ENCODE measurements around the gene MAP4K4. TPM values are rescaled to one million over a fixed set of nuclear protein-coding genes. Genes with fewer than 3 reads are reported as not detected.

The MAP4K4 gene
- total RNA-seq, 1 experiment from 2014 or later: 162 TPM

DNA sequence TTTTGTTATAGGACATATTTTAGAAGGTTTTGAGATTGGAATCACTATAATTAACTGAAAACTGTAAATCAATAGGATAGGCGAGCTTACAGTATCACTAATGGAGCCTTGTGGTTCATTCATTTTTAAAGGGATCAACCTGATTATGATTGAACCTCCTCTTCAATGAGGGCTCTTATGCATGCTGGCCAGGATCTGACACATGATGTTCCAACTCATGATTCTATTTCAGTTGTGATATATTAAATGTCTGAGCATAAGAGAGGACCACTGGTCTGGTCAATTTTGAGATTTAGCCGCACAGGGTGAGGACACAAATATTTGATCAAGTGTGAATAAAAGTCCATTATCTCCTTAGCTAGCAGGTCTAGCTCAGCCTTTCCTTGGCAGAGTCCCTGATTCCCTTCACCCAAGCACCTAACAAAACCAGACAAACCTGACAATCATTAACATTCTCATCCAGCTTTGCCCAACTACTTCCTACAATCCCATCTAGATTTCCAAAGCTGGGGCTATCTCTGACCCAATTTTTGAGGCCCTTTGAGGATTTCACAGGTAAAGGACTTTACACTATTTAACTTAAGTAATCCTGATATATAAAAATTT lies 6.9 kb upstream of the MAP4K4 start:
- CTCF ChIA-PET: interaction anchor here (0.5 kb wide), 1 partner anchor 192 kb away, joined by 4 read pairs; no protein-coding TSS in a partner anchor
- intact Hi-C loops (cut with micrococcal nuclease): no loop called here
- no peaks in the 10 kb centered on the region for H3K36me3 Mint-ChIP-seq (ENCODE audit: insufficient read depth, unreplicated experiment)
- no TSS peak for BruUV-seq (replicated peaks)
- no peak overlapping the region for H3K27ac Mint-ChIP-seq (ENCODE audit: low read depth, unreplicated experiment)
- no peaks in the 10 kb centered on the region for H3K4me1 Mint-ChIP-seq (ENCODE audit: insufficient read depth, unreplicated experiment)
- TF ChIP-seq, protein P1, sequence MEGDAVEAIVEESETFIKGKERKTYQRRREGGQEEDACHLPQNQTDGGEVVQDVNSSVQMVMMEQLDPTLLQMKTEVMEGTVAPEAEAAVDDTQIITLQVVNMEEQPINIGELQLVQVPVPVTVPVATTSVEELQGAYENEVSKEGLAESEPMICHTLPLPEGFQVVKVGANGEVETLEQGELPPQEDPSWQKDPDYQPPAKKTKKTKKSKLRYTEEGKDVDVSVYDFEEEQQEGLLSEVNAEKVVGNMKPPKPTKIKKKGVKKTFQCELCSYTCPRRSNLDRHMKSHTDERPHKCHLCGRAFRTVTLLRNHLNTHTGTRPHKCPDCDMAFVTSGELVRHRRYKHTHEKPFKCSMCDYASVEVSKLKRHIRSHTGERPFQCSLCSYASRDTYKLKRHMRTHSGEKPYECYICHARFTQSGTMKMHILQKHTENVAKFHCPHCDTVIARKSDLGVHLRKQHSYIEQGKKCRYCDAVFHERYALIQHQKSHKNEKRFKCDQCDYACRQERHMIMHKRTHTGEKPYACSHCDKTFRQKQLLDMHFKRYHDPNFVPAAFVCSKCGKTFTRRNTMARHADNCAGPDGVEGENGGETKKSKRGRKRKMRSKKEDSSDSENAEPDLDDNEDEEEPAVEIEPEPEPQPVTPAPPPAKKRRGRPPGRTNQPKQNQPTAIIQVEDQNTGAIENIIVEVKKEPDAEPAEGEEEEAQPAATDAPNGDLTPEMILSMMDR (IDR thresholded peaks at IDR 0.05; ENCODE audit: unreplicated experiment): no peak
- POLR2A ChIA-PET: no interaction called here
- H3K27me3 Mint-ChIP-seq (ENCODE audit: insufficient read depth, unreplicated experiment): no peaks in the 10 kb centered on the region
- no peak overlapping the region for H3K4me3 Mint-ChIP-seq (ENCODE audit: unreplicated experiment)
- no peak for DNase-seq (ENCODE audit: unreplicated experiment)
- no peaks in the 10 kb centered on the region for H3K9me3 Mint-ChIP-seq (ENCODE audit: unreplicated experiment)

DNA sequence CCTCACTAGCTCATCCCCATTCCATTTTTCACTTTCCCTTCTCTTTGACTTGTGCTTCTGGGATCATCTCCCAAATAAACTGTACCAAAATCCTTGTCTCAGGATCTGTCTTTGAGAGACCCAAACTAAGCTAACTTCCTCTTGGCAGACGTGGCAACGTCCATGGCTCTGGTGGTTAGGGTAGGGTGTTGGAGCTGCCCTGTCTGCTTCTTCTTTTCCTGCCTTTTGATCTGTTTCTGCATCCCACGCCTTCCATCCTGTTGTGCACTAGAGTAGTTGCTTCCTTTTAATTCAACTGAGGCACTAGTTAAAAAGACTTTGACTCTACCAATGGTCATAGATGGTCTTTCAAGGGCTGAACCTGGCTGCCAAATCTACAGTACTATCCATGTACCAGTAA lies 5.5 kb upstream of the MAP4K4 start:
- H3K4me3 Mint-ChIP-seq (ENCODE audit: unreplicated experiment): no peak overlapping the region
- no peaks in the 10 kb centered on the region for H3K9me3 Mint-ChIP-seq (ENCODE audit: unreplicated experiment)
- no peak overlapping the region for H3K27ac Mint-ChIP-seq (ENCODE audit: low read depth, unreplicated experiment)
- H3K36me3 Mint-ChIP-seq (ENCODE audit: insufficient read depth, unreplicated experiment): no peaks in the 10 kb centered on the region
- H3K27me3 Mint-ChIP-seq (ENCODE audit: insufficient read depth, unreplicated experiment): no peaks in the 10 kb centered on the region
- BruUV-seq (replicated peaks): no TSS peak
- POLR2A ChIA-PET: interaction anchor here (0.8 kb wide), 1 partner anchor 26 kb away, joined by 3 read pairs; no protein-coding TSS in a partner anchor
- H3K4me1 Mint-ChIP-seq (ENCODE audit: insufficient read depth, unreplicated experiment): peaks cover 8% of the 10 kb centered on the region
- TF ChIP-seq, protein P1 (IDR thresholded peaks at IDR 0.05; ENCODE audit: unreplicated experiment): no peak
- DNase-seq (ENCODE audit: unreplicated experiment): no peak
- CTCF ChIA-PET: interaction anchor here (0.7 to 1.0 kb wide), 3 partner anchors 66 to 329 kb away, joined by 3 to 4 read pairs (median 3); no protein-coding TSS in a partner anchor
- intact Hi-C loops (cut with micrococcal nuclease): no loop called here

DNA sequence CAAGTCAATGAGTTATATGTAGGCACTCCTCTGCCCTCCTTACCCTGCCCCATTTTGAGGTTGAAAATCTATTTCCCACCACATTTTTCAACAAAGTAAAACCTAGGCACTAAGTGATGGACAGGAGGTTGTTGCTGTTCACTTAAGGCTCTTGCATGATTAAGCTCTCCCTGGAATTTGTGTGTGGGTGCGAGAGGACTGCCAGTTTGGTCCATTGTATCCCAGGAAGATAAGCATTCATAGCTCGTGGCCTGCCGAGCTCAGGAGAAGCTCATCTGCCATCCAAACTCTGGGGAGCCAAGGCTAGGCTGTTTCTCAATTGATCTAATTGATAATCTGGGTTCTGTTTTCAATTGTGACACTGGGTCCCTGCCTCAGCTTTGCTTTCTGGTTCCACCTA lies 4.7 kb upstream of the MAP4K4 start:
- TF ChIP-seq, protein P1 (IDR thresholded peaks at IDR 0.05; ENCODE audit: unreplicated experiment): no peak
- no peaks in the 10 kb centered on the region for H3K9me3 Mint-ChIP-seq (ENCODE audit: unreplicated experiment)
- BruUV-seq (replicated peaks): no TSS peak
- H3K27ac Mint-ChIP-seq (ENCODE audit: low read depth, unreplicated experiment): no peak overlapping the region
- H3K36me3 Mint-ChIP-seq (ENCODE audit: insufficient read depth, unreplicated experiment): no peaks in the 10 kb centered on the region
- H3K4me3 Mint-ChIP-seq (ENCODE audit: unreplicated experiment): no peak overlapping the region
- no peak for DNase-seq (ENCODE audit: unreplicated experiment)
- CTCF ChIA-PET: interaction anchor here (1.5 kb wide), 1 partner anchor 139 kb away, joined by 5 read pairs; no protein-coding TSS in a partner anchor
- peaks cover 8% of the 10 kb centered on the region for H3K4me1 Mint-ChIP-seq (ENCODE audit: insufficient read depth, unreplicated experiment)
- H3K27me3 Mint-ChIP-seq (ENCODE audit: insufficient read depth, unreplicated experiment): no peaks in the 10 kb centered on the region
- intact Hi-C loops (cut with micrococcal nuclease): no loop called here
- POLR2A ChIA-PET: no interaction called here

GRCh38 chr2:101693991-101694588 lies 3.4 kb upstream of the MAP4K4 start:
- Mint-ChIP-seq H3K36me3 (ENCODE audit: insufficient read depth, unreplicated experiment) (no peaks in the 10 kb centered on the region), H3K4me1 (ENCODE audit: insufficient read depth, unreplicated experiment) (peaks cover 8% of the 10 kb centered on the region), H3K27ac (ENCODE audit: low read depth, unreplicated experiment) (no peak overlapping the region), H3K27me3 (ENCODE audit: insufficient read depth, unreplicated experiment) (no peaks in the 10 kb centered on the region), H3K9me3 (ENCODE audit: unreplicated experiment) (no peaks in the 10 kb centered on the region), H3K4me3 (ENCODE audit: unreplicated experiment) (no peak overlapping the region)
- ChIA-PET CTCF (interaction anchor here (0.6 to 1.7 kb wide), 7 partner anchors 47 to 433 kb away, joined by 3 to 5 read pairs (median 4); no protein-coding TSS in a partner anchor), POLR2A (interaction anchor here (0.6 kb wide), 1 partner anchor 43 kb away, joined by 3 read pairs; no protein-coding TSS in a partner anchor)
- no peak for DNase-seq (ENCODE audit: unreplicated experiment)
- BruUV-seq (replicated peaks): no TSS peak
- TF ChIP-seq, protein P1 (IDR thresholded peaks at IDR 0.05; ENCODE audit: unreplicated experiment): no peak
- intact Hi-C loops (cut with micrococcal nuclease): no loop called here

Data from MCF 10A (cell line).